Stomach (tissue), 4 donors: ENCODE results near the gene SORL1.

ENCODE experiments used
- EP300 ChIP-seq: sonication (generic); formaldehyde crosslinking; IDR thresholded peaks from one replicate; pipeline ENCODE4 v1.6.1; 2017; ENCODE audit warnings: antibody characterized with exemption
- POLR2A ChIP-seq, 4 donors: fragments of 450-650 bp; IDR thresholded peaks; one replicate each; pipeline ENCODE4 v1.6.1; 2016; ENCODE audit warnings: antibody characterized with exemption in 4 of 4, control low read depth in 2 of 4, mild to moderate bottlenecking in 1 of 4, moderate library complexity in 1 of 4
- POLR2AphosphoS5 ChIP-seq, 3 donors: sonication (generic); formaldehyde crosslinking; IDR thresholded peaks; one replicate each; pipeline ENCODE4 v1.6.1; 2016; ENCODE audit warnings: antibody characterized with exemption in 3 of 3
- TF ChIP-seq, protein P1 (sequence below), 7 experiments: fragments of 450-650 bp in 4 of 7; fragments of 200-600 bp in 3 of 7; sonication (generic) in 3 of 7; IDR thresholded peaks; one replicate each; pipeline ENCODE4 v1.5.1; 2016 to 2019; ENCODE audit warnings: antibody characterized with exemption in 7 of 7, control low read depth in 2 of 7, mild to moderate bottlenecking in 1 of 7

DNA sequence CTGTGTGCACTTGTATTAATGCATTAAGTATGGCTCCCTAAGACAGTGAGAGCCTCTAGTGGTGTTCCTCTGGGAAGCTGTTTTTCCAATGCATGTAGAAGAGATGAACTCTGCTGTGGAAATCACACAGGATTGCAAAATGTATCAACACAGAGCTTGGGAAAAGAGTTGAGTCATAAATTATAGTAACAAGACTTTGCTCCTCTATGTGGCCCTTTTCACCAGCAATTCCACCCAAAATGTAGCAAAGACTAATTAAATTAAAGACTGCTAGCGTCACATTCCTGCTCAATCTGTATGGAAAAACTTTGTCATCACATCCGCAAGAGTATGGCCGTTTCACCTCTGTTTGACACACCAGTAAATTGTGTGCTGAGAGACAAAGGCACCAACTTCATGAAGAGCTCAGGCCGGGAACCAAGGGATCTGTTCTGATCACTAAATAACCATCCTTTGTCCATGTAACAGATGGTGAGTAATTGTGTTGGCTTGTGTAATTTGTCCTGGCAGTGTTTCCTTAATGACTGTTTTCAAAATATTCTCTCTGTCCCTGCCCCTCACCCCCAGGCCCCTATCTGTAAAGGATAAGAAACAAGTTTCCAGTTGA is 209.9 kb downstream of the SORL1 start:
- no peak for TF ChIP-seq POLR2A (IDR thresholded peaks at IDR 0.05)
- TF ChIP-seq, protein P1, sequence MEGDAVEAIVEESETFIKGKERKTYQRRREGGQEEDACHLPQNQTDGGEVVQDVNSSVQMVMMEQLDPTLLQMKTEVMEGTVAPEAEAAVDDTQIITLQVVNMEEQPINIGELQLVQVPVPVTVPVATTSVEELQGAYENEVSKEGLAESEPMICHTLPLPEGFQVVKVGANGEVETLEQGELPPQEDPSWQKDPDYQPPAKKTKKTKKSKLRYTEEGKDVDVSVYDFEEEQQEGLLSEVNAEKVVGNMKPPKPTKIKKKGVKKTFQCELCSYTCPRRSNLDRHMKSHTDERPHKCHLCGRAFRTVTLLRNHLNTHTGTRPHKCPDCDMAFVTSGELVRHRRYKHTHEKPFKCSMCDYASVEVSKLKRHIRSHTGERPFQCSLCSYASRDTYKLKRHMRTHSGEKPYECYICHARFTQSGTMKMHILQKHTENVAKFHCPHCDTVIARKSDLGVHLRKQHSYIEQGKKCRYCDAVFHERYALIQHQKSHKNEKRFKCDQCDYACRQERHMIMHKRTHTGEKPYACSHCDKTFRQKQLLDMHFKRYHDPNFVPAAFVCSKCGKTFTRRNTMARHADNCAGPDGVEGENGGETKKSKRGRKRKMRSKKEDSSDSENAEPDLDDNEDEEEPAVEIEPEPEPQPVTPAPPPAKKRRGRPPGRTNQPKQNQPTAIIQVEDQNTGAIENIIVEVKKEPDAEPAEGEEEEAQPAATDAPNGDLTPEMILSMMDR (IDR thresholded peaks at IDR 0.05): no peak
- no peak for TF ChIP-seq POLR2AphosphoS5 (IDR thresholded peaks at IDR 0.05)
- no peak for TF ChIP-seq EP300
